GM10248 (cell line): Measurements from ENCODE around the gene TTC7B.

Experiments used
- CTCF ChIA-PET: fragments of 300-600 bp; sonication (Branson Sonifier 250); formaldehyde crosslinking; extraction: SDS; loops from one replicate; lab custom pipeline; 2021; ENCODE audit warnings: antibody characterized with exemption; lab: Yijun Ruan, JAX
- POLR2A ChIA-PET: fragments of 350-650 bp; sonication (Branson Sonifier 250); formaldehyde crosslinking; extraction: SDS; loops from one replicate; lab custom pipeline; 2020; ENCODE audit warnings: antibody characterized with exemption; lab: Yijun Ruan, JAX
- DNase-seq: peaks from one replicate; pipeline ENCODE4 v3.0.0; 2012; ENCODE audit errors: extremely low spot score
- TF ChIP-seq, protein P1 (sequence below): IDR thresholded peaks from 2 replicates; pipeline ENCODE4 v1.5.1; 2012; ENCODE audit warnings: mild to moderate bottlenecking, low read depth; ENCODE audit errors: extremely low read depth, missing control alignments, control extremely low read depth

TTC7B gene

DNA sequence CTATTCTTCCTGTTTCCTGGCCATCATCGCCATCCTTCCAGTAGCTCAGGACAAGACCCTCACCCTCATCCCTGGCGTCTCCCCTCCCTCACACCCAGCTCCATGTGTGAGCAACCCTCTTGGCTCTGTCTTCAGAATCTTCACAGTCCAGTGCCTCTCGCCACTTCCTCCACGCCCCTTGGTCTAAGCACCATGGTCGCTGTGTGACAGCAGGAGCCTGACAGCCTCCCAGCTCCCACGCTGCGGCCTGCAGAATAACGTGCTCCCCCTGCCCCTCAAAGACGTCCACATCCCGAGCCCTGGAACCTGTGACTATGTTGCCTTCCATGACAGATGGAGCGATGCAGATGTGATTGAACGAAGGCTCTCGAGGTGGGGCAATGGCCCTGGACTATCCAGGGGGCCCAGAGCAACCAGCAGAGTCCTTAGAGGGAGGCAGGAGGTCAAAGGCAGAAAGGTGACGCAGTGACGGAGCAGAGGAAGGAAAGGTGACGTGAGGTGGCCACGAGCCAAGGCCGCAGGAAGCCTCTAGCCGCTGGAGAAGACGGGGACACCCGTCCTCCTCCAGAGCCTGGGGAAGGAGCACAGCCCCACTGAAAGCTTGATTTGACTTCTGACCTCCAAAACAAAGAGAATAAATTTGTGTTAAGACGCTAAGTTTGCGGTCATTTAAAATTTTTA is 279.6 kb downstream of the TTC7B start:
- TF ChIP-seq, protein P1, sequence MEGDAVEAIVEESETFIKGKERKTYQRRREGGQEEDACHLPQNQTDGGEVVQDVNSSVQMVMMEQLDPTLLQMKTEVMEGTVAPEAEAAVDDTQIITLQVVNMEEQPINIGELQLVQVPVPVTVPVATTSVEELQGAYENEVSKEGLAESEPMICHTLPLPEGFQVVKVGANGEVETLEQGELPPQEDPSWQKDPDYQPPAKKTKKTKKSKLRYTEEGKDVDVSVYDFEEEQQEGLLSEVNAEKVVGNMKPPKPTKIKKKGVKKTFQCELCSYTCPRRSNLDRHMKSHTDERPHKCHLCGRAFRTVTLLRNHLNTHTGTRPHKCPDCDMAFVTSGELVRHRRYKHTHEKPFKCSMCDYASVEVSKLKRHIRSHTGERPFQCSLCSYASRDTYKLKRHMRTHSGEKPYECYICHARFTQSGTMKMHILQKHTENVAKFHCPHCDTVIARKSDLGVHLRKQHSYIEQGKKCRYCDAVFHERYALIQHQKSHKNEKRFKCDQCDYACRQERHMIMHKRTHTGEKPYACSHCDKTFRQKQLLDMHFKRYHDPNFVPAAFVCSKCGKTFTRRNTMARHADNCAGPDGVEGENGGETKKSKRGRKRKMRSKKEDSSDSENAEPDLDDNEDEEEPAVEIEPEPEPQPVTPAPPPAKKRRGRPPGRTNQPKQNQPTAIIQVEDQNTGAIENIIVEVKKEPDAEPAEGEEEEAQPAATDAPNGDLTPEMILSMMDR, result no peak
- ChIA-PET POLR2A (no interaction called here), CTCF (no interaction called here)
- DNase-seq, result no peak

- CTCF ChIA-PET, result no interaction called here
- POLR2A ChIA-PET, result no interaction called here
- TF ChIP-seq, protein P1, result no peak
- no peak for DNase-seq
Observed at GRCh38 chr14:90536092-90536491, 280.1 kb downstream of the TTC7B start.

- no peak for DNase-seq
- CTCF ChIA-PET, result no interaction called here
- POLR2A ChIA-PET, result no interaction called here
- TF ChIP-seq, protein P1, result no peak
Observed at GRCh38 chr14:90535556-90536090, 280.6 kb downstream of the TTC7B start.

GRCh38 chr14:90534838-90535555 is 281.2 kb downstream of the TTC7B start:
- no peak for DNase-seq
- TF ChIP-seq, protein P1, result no peak
- CTCF ChIA-PET, result no interaction called here
- POLR2A ChIA-PET, result no interaction called here

DNA sequence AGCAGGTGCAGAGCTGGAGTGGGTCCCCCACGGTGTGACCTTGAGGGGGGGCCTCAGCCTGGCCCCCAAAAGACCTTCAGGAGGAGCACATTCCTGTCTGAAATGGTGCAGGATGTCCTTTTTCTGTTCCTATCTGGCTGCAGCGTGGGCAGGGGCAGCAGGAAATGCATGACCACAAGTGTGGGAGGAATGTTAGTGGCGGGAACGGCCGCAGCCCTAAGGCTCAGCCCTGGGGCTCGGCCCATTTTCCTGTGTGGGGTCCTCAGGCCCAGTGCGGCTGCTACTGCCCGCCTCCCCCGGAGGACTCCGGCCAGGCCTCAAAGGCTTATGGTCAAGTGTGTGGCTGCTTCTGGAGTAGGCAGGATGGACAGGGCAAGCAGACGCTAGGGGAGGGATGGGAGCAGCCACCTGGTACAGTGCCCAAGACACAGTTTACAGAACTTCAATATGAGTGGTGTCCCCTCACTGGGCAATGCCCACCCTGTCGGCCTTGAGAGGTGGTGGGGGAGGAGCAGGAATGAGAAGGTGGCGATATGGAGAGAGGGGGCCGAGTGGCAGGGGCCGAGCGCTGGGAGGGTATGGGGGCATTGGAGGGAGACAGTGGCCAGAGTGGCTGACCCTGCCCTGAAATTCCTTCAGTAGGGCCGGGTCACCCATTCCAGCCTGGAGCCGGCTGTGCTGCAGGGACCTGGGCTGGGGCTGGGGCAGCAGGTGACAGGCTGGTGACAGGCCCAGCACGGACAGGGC is 282.0 kb downstream of the TTC7B start:
- ChIA-PET POLR2A (no interaction called here), CTCF (no interaction called here)
- TF ChIP-seq, protein P1, result no peak
- no peak for DNase-seq

DNA sequence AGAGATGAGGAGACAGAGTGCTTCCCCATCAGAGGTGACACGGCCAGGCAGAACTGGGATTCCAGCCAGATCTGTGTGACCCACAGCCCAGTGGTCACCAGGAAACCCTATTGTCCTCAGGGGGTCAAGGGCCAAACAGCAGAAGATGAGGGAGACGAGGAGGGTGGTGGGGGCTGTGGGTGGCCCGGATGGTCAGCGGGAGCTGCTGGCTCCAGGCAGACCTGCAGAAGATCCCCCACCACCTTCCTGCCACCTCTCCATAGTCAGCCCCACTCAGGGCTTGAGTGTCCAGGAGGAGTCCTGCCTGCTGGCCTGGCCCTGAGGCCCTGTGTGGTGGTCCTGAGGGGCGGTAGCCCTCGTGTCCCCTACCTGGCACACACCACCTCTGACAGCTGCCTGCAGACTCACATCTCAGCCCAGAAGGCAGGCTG is 282.6 kb downstream of the TTC7B start:
- no peak for DNase-seq
- CTCF ChIA-PET, result no interaction called here
- POLR2A ChIA-PET, result no interaction called here
- TF ChIP-seq, protein P1, result no peak
